Thoracic aorta (tissue), 2 donors: Measurements from ENCODE around the gene GALNT15. TPM values are rescaled to one million over a fixed set of nuclear protein-coding genes. Genes with fewer than 3 reads are reported as not detected.

Experiments used
- ATAC-seq: fragments of 150-250 bp; one replicate; pipeline ENCODE4 v1.8.0; 2017; ENCODE audit warnings: low read depth; ENCODE audit not compliant: insufficient number of reproducible peaks, low FRiP score
- DNase-seq: peaks from one replicate; pipeline ENCODE4 v3.0.0-alpha.2; 2020; ENCODE audit warnings: low spot score
- H3K27ac ChIP-seq, 2 donors: fragments of 200-600 bp; sonication (generic); 1 replicate in 1 of 2; 2 replicates in 1 of 2; pipeline ENCODE4 v1.5.1; 2016; ENCODE audit warnings: mild to moderate bottlenecking in 2 of 2, moderate library complexity in 2 of 2
- H3K27me3 ChIP-seq: fragments of 200-600 bp; sonication (generic); replicated peaks from 2 replicates; pipeline ENCODE4 v1.6.0; 2016; ENCODE audit warnings: mild to moderate bottlenecking; ENCODE audit not compliant: insufficient read depth
- H3K36me3 ChIP-seq: fragments of 200-600 bp; sonication (generic); one replicate; pipeline ENCODE4 v1.5.1; 2016
- H3K4me1 ChIP-seq, 2 donors: fragments of 200-600 bp; sonication (generic); 1 replicate in 1 of 2; 2 replicates in 1 of 2; pipeline versions ENCODE4 v1.5.1 to v1.6.0; 2016; ENCODE audit warnings: low read depth in 2 of 2, mild to moderate bottlenecking in 1 of 2; ENCODE audit not compliant: control insufficient read depth in 1 of 2
- H3K4me3 ChIP-seq: fragments of 200-600 bp; sonication (generic); 2 replicates; pipeline ENCODE4 v1.5.1; 2016; ENCODE audit warnings: mild to moderate bottlenecking
- H3K9me3 ChIP-seq: fragments of 200-600 bp; sonication (generic); 2 replicates; pipeline ENCODE4 v1.5.1; 2016
- CTCF ChIP-seq: fragments of 200-600 bp; sonication (generic); IDR thresholded peaks from one replicate; pipeline ENCODE4 v1.5.1; 2019; ENCODE audit warnings: antibody characterized with exemption
- total RNA-seq, 2 donors: library from RNA; depleted of rRNA; stranded (reverse); fragments of >200 nt; gene quantifications; one replicate each; pipeline versions ENCODE4 v1.1.0 to v1.2.3, GENCODE V29; 2016

The GALNT15 gene
- total RNA-seq, 2 donors from 2014 or later, result 157 to 167 TPM

- no peak for TF ChIP-seq CTCF
- H3K9me3 ChIP-seq, result no peaks in the 10 kb centered on the region
- DNase-seq (no peak), ATAC-seq (no peak)
- H3K27ac ChIP-seq, result peak overlapping the region in 1 of 2 donors; percentile 28
- peaks cover 6% of the 10 kb centered on the region for H3K36me3 ChIP-seq
- peaks cover 8 to 39% of the 10 kb centered on the region in 2 donors for H3K4me1 ChIP-seq
- H3K27me3 ChIP-seq, result no peaks in the 10 kb centered on the region
- H3K4me3 ChIP-seq, result no peak overlapping the region
These were observed 84.4 kb downstream of the GALNT15 start for GRCh38 chr3:16258866-16259265.

GRCh38 chr3:16260046-16260445 is 85.6 kb downstream of the GALNT15 start:
- H3K4me1 ChIP-seq, result peaks cover 9 to 29% of the 10 kb centered on the region in 2 donors
- H3K36me3 ChIP-seq, result peaks cover 6% of the 10 kb centered on the region
- H3K27me3 ChIP-seq, result no peaks in the 10 kb centered on the region
- no peak overlapping the region for H3K4me3 ChIP-seq
- ATAC-seq (no peak), DNase-seq (no peak)
- no peak overlapping the region for H3K27ac ChIP-seq
- no peak for TF ChIP-seq CTCF
- H3K9me3 ChIP-seq, result no peaks in the 10 kb centered on the region

GRCh38 chr3:16262174-16262573 is 87.7 kb downstream of the GALNT15 start:
- ATAC-seq (no peak), DNase-seq (no peak)
- Histone ChIP-seq H3K27me3 (no peaks in the 10 kb centered on the region), H3K36me3 (peaks cover 6% of the 10 kb centered on the region), H3K4me3 (no peak overlapping the region), H3K27ac (no peak overlapping the region), H3K9me3 (no peaks in the 10 kb centered on the region), H3K4me1 (peaks cover 16 to 38% of the 10 kb centered on the region in 2 donors)
- no peak for TF ChIP-seq CTCF

GRCh38 chr3:16264174-16264707 is 89.8 kb downstream of the GALNT15 start:
- H3K9me3 ChIP-seq, result no peaks in the 10 kb centered on the region
- peak overlapping the region; percentile 88 for H3K4me3 ChIP-seq
- TF ChIP-seq CTCF, result no peak
- H3K27ac ChIP-seq, result peak overlapping the region; percentile 87 to 88
- DNase-seq, result no peak
- peaks cover 16 to 30% of the 10 kb centered on the region in 2 donors for H3K4me1 ChIP-seq
- H3K36me3 ChIP-seq, result peaks cover 6% of the 10 kb centered on the region
- no peak for ATAC-seq
- H3K27me3 ChIP-seq, result no peaks in the 10 kb centered on the region

GRCh38 chr3:16264708-16265454 is 90.4 kb downstream of the GALNT15 start, which contains the start of the genes DPH3 and OXNAD1:
DPH3 (minus strand) TSS chr3:16264943; CDS start chr3:16264876, 67 bp downstream.
OXNAD1 (plus strand) TSS chr3:16265212; CDS start chr3:16270953, 5,741 bp downstream.
- Histone ChIP-seq H3K27me3 (no peaks in the 10 kb centered on the region), H3K9me3 (no peaks in the 10 kb centered on the region), H3K4me3 (peak within 1 kb of the TSS; percentile 88), H3K36me3 (peaks cover 2% of the 10 kb centered on the region), H3K4me1 (peaks cover 16 to 30% of the 10 kb centered on the region in 2 donors), H3K27ac (peak within 1 kb of the TSS; percentile 88 to 92)
- peak; percentile 40 for TF ChIP-seq CTCF
- peak; percentile 98 for ATAC-seq
- peak; percentile 99 for DNase-seq
